Tibial nerve (tissue), 4 donors: ENCODE results near the gene APAF1. TPM values are rescaled to one million over a fixed set of nuclear protein-coding genes. Genes with fewer than 3 reads are reported as not detected.

Experiments
- DNase-seq, 2 donors: peaks; one replicate each; pipeline ENCODE4 v3.0.0-alpha.2; 2019; ENCODE audit warnings: low spot score in 2 of 2
- H3K27ac ChIP-seq, 4 donors: fragments of 200-600 bp; sonication (generic) in 3 of 4; one replicate each; pipeline ENCODE4 v1.5.1; 2017 to 2019; ENCODE audit warnings: mild to moderate bottlenecking in 1 of 4
- H3K27me3 ChIP-seq, 2 donors: fragments of 200-600 bp; sonication (generic) in 1 of 2; one replicate each; pipeline versions ENCODE4 v1.5.1 to v1.6.0; 2017 to 2019
- H3K36me3 ChIP-seq, 3 donors: fragments of 200-600 bp; sonication (generic); one replicate each; pipeline ENCODE4 v1.5.1; 2018 to 2019
- H3K4me1 ChIP-seq, 4 donors: fragments of 200-600 bp; sonication (generic) in 3 of 4; one replicate each; pipeline ENCODE4 v1.5.1; 2017 to 2019
- H3K4me3 ChIP-seq, 4 donors: fragments of 200-600 bp; sonication (generic) in 3 of 4; one replicate each; pipeline ENCODE4 v1.5.1; 2017 to 2019; ENCODE audit warnings: mild to moderate bottlenecking in 1 of 4, moderate library complexity in 1 of 4
- H3K9me3 ChIP-seq, 4 donors: fragments of 200-600 bp; sonication (generic) in 3 of 4; one replicate each; pipeline ENCODE4 v1.5.1; 2017 to 2019
- CTCF ChIP-seq, 5 experiments: fragments of 200-600 bp in 3 of 5; fragments of 450-650 bp in 2 of 5; sonication (generic) in 3 of 5; IDR thresholded peaks; one replicate each; pipeline ENCODE4 v1.5.1; 2016 to 2019; ENCODE audit warnings: antibody characterized with exemption in 5 of 5, mild to moderate bottlenecking in 3 of 5, moderate library complexity in 2 of 5
- EP300 ChIP-seq, 2 donors: sonication (generic); formaldehyde crosslinking; IDR thresholded peaks; one replicate each; pipeline ENCODE4 v1.6.1; 2017; ENCODE audit warnings: antibody characterized with exemption in 2 of 2, mild to moderate bottlenecking in 1 of 2
- POLR2A ChIP-seq, 2 donors: fragments of 450-650 bp; IDR thresholded peaks; one replicate each; pipeline ENCODE4 v1.6.1; 2017; ENCODE audit warnings: antibody characterized with exemption in 2 of 2, mild to moderate bottlenecking in 2 of 2, moderate library complexity in 2 of 2
- WGBS, 2 donors: methylation state at CpG; one replicate each; pipeline ENCODE4 v1.1.5; 2018; 5-methylcytosine and 5-hydroxymethylcytosine counted together
- total RNA-seq, 4 donors: library from RNA; depleted of rRNA; stranded (reverse); fragments of >200 nt; gene quantifications; one replicate each; pipeline ENCODE4 v1.1.0, GENCODE V29; 2016

The APAF1 gene
- total RNA-seq, 4 donors from 2014 or later, result 12.1 to 18.1 (median 15.5) TPM

DNA sequence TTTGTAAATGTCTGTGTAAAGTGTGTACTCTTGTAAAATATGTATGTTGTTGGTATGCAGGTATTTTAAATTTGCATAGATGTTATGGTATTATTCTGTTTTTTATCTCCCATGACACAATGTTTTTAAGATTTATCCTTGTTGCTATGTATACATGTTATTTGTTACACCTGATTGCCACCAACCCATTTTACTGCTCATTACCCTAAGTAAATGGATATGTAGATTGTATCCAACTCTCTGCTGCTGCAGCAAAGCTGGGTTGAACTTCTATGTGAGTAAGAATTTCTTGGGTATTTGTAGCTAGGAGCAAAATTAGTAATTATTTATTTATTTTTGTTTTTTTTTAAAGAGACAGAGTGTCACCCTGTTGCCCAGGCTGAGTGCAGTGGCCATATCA is 6.2 kb downstream of the APAF1 start:
- Histone ChIP-seq H3K27me3 (no peaks in the 10 kb centered on the region), H3K4me1 (peaks cover 0 to 12% (median 9%) of the 10 kb centered on the region in 4 donors), H3K27ac (no peak overlapping the region), H3K4me3 (no peak overlapping the region), H3K36me3 (peaks cover 0 to 39% (median 0%) of the 10 kb centered on the region in 3 donors), H3K9me3 (no peaks in the 10 kb centered on the region)
- no peak for TF ChIP-seq CTCF (IDR thresholded peaks at IDR 0.05)
- no peak for TF ChIP-seq EP300 (IDR thresholded peaks at IDR 0.05)
- no peak for TF ChIP-seq POLR2A (IDR thresholded peaks at IDR 0.05)
- DNase-seq, result no peak

GRCh38 chr12:98653866-98654493 is 8.9 kb downstream of the APAF1 start:
- no peak for DNase-seq
- no peak for TF ChIP-seq POLR2A (IDR thresholded peaks at IDR 0.05)
- no peak for TF ChIP-seq EP300 (IDR thresholded peaks at IDR 0.05)
- TF ChIP-seq CTCF (IDR thresholded peaks at IDR 0.05), result peak; percentile 29 to 61 (median 51)
- WGBS, 2 donors, result 80 to 97% methylated on average over 1 of the region's 1 CpG
- H3K9me3 ChIP-seq, result no peaks in the 10 kb centered on the region
- no peaks in the 10 kb centered on the region for H3K4me1 ChIP-seq
- peaks cover 2 to 58% (median 5%) of the 10 kb centered on the region in 3 donors for H3K36me3 ChIP-seq
- H3K27me3 ChIP-seq, result no peaks in the 10 kb centered on the region
- no peak overlapping the region for H3K27ac ChIP-seq
- H3K4me3 ChIP-seq, result no peak overlapping the region

- 75 to 80% methylated on average over 6 of the region's 6 CpGs for WGBS, 2 donors
- DNase-seq, result no peak
- peaks cover 2 to 61% (median 15%) of the 10 kb centered on the region in 3 donors for H3K36me3 ChIP-seq
Measured at GRCh38 chr12:98656289-98657101, 11.4 kb downstream of the APAF1 start.

GRCh38 chr12:98660521-98660920 is 15.4 kb downstream of the APAF1 start:
- TF ChIP-seq EP300 (IDR thresholded peaks at IDR 0.05) (no peak), CTCF (IDR thresholded peaks at IDR 0.05) (no peak), POLR2A (IDR thresholded peaks at IDR 0.05) (no peak)
- Histone ChIP-seq H3K4me3 (no peak overlapping the region), H3K27me3 (no peaks in the 10 kb centered on the region), H3K4me1 (no peaks in the 10 kb centered on the region), H3K27ac (no peak overlapping the region), H3K9me3 (no peaks in the 10 kb centered on the region), H3K36me3 (peaks cover 2 to 87% (median 15%) of the 10 kb centered on the region in 3 donors)
- DNase-seq, result no peak

More at GRCh38 chr12:98656289-98657101, 11.4 kb downstream of the APAF1 start:
- Histone ChIP-seq H3K4me1 (no peaks in the 10 kb centered on the region), H3K4me3 (no peak overlapping the region), H3K27ac (no peak overlapping the region), H3K9me3 (no peaks in the 10 kb centered on the region), H3K27me3 (no peaks in the 10 kb centered on the region)
- TF ChIP-seq POLR2A (IDR thresholded peaks at IDR 0.05) (no peak), CTCF (IDR thresholded peaks at IDR 0.05) (no peak), EP300 (IDR thresholded peaks at IDR 0.05) (no peak)

- no peaks in the 10 kb centered on the region for H3K27me3 ChIP-seq
- TF ChIP-seq EP300 (IDR thresholded peaks at IDR 0.05) (no peak), CTCF (IDR thresholded peaks at IDR 0.05) (no peak), POLR2A (IDR thresholded peaks at IDR 0.05) (no peak)
- no peaks in the 10 kb centered on the region for H3K4me1 ChIP-seq
- no peak overlapping the region for H3K27ac ChIP-seq
- DNase-seq, result no peak
- WGBS, 2 donors, result 94 to 100% methylated on average over 3 of the region's 3 CpGs
- H3K9me3 ChIP-seq, result no peaks in the 10 kb centered on the region
- H3K4me3 ChIP-seq, result no peak overlapping the region
- H3K36me3 ChIP-seq, result peaks cover 0 to 74% (median 0%) of the 10 kb centered on the region in 3 donors
Measured at GRCh38 chr12:98669751-98670150, 24.7 kb downstream of the APAF1 start.
